Neural progenitor cell (in vitro differentiated cells): ENCODE measurements around the gene AP1M1. TPM values are rescaled to one million over a fixed set of nuclear protein-coding genes. Genes with fewer than 3 reads are reported as not detected.

ENCODE experiments used
- DNase-seq: peaks from one replicate; pipeline ENCODE4 v3.0.0-alpha.2; 2016; ENCODE audit warnings: low spot score
- H2AFZ ChIP-seq: fragments of 200-600 bp; sonication (generic); replicated peaks from 2 replicates; pipeline ENCODE4 v1.6.1; 2016; ENCODE audit warnings: antibody characterized with exemption
- H3F3A ChIP-seq: fragments of 200-600 bp; sonication (generic); 2 replicates; pipeline ENCODE4 v1.6.1; 2016; ENCODE audit warnings: antibody characterized with exemption, low read depth
- H3K27ac ChIP-seq: fragments of 200-600 bp; sonication (generic); 2 replicates; pipeline ENCODE4 v1.5.1; 2016; ENCODE audit warnings: mild to moderate bottlenecking
- H3K27me3 ChIP-seq: fragments of 200-600 bp; sonication (generic); 2 replicates; pipeline ENCODE4 v1.6.1; 2016; ENCODE audit warnings: mild to moderate bottlenecking, moderate library complexity
- H3K36me3 ChIP-seq: fragments of 200-600 bp; sonication (generic); 2 replicates; pipeline ENCODE4 v1.5.1; 2016
- H3K4me1 ChIP-seq: fragments of 200-600 bp; sonication (generic); 2 replicates; pipeline ENCODE4 v1.6.1; 2016; ENCODE audit warnings: mixed run types
- H3K4me2 ChIP-seq: fragments of 200-600 bp; sonication (generic); 2 replicates; pipeline ENCODE4 v1.6.1; 2016
- H3K4me3 ChIP-seq: fragments of 200-600 bp; sonication (generic); 2 replicates; pipeline ENCODE4 v1.5.1; 2016
- H3K79me2 ChIP-seq: fragments of 200-600 bp; sonication (generic); 2 replicates; pipeline ENCODE4 v1.6.1; 2016; ENCODE audit warnings: low read depth
- H3K9ac ChIP-seq: fragments of 200-600 bp; sonication (generic); 2 replicates; pipeline ENCODE4 v1.6.1; 2016
- H3K9me3 ChIP-seq: fragments of 200-600 bp; sonication (generic); 2 replicates; pipeline ENCODE4 v1.5.1; 2016; ENCODE audit warnings: low read depth
- H4K20me1 ChIP-seq: fragments of 200-600 bp; sonication (generic); 2 replicates; pipeline ENCODE4 v1.6.1; 2016; ENCODE audit warnings: low read depth
- H3K27ac Mint-ChIP-seq: 3 replicates; pipeline ENCODE4 v1.8.0; 2021; ENCODE audit warnings: mixed read lengths
- H3K27me3 Mint-ChIP-seq: 2 replicates; pipeline ENCODE4 v1.8.0; 2022; ENCODE audit warnings: low read depth, mild to moderate bottlenecking, inconsistent platforms, moderate library complexity, mixed read lengths; ENCODE audit not compliant: insufficient read depth
- H3K36me3 Mint-ChIP-seq: 3 replicates; pipeline ENCODE4 v1.8.0; 2021; ENCODE audit warnings: mixed read lengths
- H3K4me1 Mint-ChIP-seq: 3 replicates; pipeline ENCODE4 v1.8.0; 2021; ENCODE audit warnings: mixed read lengths
- H3K4me3 Mint-ChIP-seq: 3 replicates; pipeline ENCODE4 v1.8.0; 2021; ENCODE audit warnings: mild to moderate bottlenecking, moderate library complexity, mixed read lengths
- H3K9me3 Mint-ChIP-seq: 3 replicates; pipeline ENCODE4 v1.8.0; 2020; ENCODE audit warnings: mixed read lengths
- EZH2 ChIP-seq: fragments of 200-600 bp; sonication (generic); IDR thresholded peaks from 2 replicates; pipeline ENCODE4 v1.6.1; 2017; ENCODE audit warnings: antibody characterized with exemption, mild to moderate bottlenecking, moderate library complexity
- EZH2phosphoT487 ChIP-seq: fragments of 200-600 bp; sonication (generic); IDR thresholded peaks from 2 replicates; pipeline ENCODE4 v1.6.1; 2017; ENCODE audit warnings: antibody characterized with exemption
- total RNA-seq: library from RNA; depleted of rRNA; stranded (reverse); fragments of >200 nt; gene quantifications from 2 replicates; pipeline ENCODE4 v1.2.3, GENCODE V29; 2015; ENCODE audit warnings: low replicate concordance
- TF ChIP-seq, protein P1 (sequence below): fragments of 200-600 bp; sonication (generic); IDR thresholded peaks from 2 replicates; pipeline ENCODE4 v1.5.1; 2017; ENCODE audit warnings: antibody characterized with exemption, mild to moderate bottlenecking

AP1M1 gene
- total RNA-seq, 1 donor from 2014 or later = 26.5 TPM

DNA sequence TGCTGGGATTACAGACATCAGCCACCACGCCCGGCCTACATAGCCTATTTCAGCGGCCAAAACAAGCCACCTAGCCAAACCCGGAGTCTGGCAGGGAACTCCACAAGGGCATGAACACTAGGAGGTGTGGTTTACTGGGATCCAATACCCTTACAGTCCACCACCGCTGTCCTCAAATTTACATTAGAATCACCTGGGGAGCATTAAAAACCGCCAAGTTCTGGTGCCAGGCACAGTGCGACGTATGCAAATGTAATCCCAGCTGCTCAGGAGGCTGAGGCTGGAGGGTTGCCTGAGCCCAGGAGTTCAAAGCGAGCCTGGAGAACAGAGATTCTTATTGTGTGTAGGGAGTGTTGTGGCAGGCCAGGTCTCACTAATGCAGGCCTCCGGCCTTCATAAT lies 4.2 kb upstream of the AP1M1 start:
- H3K4me1 Mint-ChIP-seq = peaks cover 9% of the 10 kb centered on the region
- Histone ChIP-seq H3K27ac (no peak overlapping the region), H2AFZ (no peak overlapping the region), H3K9me3 (no peaks in the 10 kb centered on the region), H3K27me3 (no peaks in the 10 kb centered on the region), H3K9ac (no peak overlapping the region), H3K4me3 (no peak overlapping the region), H3K36me3 (no peaks in the 10 kb centered on the region), H3K79me2 (peaks cover 7% of the 10 kb centered on the region), H4K20me1 (peaks cover 4% of the 10 kb centered on the region), H3K4me1 (peaks cover 3% of the 10 kb centered on the region), H3K4me2 (no peak overlapping the region), H3F3A (peaks cover 10% of the 10 kb centered on the region)
- H3K36me3 Mint-ChIP-seq = peaks cover 4% of the 10 kb centered on the region
- no peak overlapping the region for H3K27ac Mint-ChIP-seq
- peaks cover 2% of the 10 kb centered on the region for H3K27me3 Mint-ChIP-seq
- H3K9me3 Mint-ChIP-seq = no peaks in the 10 kb centered on the region
- TF ChIP-seq EZH2phosphoT487 = no peak
- TF ChIP-seq, protein P1, sequence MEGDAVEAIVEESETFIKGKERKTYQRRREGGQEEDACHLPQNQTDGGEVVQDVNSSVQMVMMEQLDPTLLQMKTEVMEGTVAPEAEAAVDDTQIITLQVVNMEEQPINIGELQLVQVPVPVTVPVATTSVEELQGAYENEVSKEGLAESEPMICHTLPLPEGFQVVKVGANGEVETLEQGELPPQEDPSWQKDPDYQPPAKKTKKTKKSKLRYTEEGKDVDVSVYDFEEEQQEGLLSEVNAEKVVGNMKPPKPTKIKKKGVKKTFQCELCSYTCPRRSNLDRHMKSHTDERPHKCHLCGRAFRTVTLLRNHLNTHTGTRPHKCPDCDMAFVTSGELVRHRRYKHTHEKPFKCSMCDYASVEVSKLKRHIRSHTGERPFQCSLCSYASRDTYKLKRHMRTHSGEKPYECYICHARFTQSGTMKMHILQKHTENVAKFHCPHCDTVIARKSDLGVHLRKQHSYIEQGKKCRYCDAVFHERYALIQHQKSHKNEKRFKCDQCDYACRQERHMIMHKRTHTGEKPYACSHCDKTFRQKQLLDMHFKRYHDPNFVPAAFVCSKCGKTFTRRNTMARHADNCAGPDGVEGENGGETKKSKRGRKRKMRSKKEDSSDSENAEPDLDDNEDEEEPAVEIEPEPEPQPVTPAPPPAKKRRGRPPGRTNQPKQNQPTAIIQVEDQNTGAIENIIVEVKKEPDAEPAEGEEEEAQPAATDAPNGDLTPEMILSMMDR = no peak
- no peak for TF ChIP-seq EZH2
- H3K4me3 Mint-ChIP-seq = no peak overlapping the region
- DNase-seq = no peak

DNA sequence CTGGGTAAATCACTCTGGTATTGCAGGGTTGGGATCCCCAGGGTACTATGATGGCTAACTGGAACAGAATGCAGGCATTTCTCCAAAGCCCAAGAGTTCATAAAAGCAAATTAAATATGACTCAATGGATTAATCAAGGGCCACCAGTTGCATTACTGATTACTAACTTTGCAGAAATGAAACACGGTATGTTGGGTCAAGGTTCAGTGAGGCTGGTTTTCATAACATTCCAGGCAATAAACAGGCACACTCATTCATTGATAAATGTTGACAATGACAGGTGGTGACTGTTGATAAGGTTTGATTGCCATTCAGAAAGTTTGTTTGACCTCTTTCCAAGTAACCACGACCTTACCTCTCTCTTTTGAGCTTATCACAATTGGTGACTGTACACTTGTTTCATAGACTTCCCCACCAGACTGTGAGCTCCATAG lies 506 bp upstream of the AP1M1 start:
- Mint-ChIP-seq H3K36me3 (peaks cover 10% of the 10 kb centered on the region), H3K4me3 (peak overlapping the region; percentile 89), H3K9me3 (no peaks in the 10 kb centered on the region), H3K4me1 (peaks cover 19% of the 10 kb centered on the region), H3K27ac (peak overlapping the region; percentile 62), H3K27me3 (peaks cover 2% of the 10 kb centered on the region)
- peak overlapping the region; percentile 74 for H2AFZ ChIP-seq
- peaks cover 3% of the 10 kb centered on the region for H3K4me1 ChIP-seq
- H3K36me3 ChIP-seq = no peaks in the 10 kb centered on the region
- H3K4me3 ChIP-seq = peak overlapping the region; percentile 84
- H3F3A ChIP-seq = peaks cover 9% of the 10 kb centered on the region
- no peaks in the 10 kb centered on the region for H3K27me3 ChIP-seq
- DNase-seq = no peak
- peaks cover 14% of the 10 kb centered on the region for H4K20me1 ChIP-seq
- H3K9ac ChIP-seq = peak overlapping the region; percentile 60
- H3K4me2 ChIP-seq = peak overlapping the region; percentile 98
- TF ChIP-seq EZH2phosphoT487 = no peak
- TF ChIP-seq, protein P1 = no peak
- no peak for TF ChIP-seq EZH2
- no peak overlapping the region for H3K27ac ChIP-seq
- H3K9me3 ChIP-seq = no peaks in the 10 kb centered on the region
- peaks cover 27% of the 10 kb centered on the region for H3K79me2 ChIP-seq

DNA sequence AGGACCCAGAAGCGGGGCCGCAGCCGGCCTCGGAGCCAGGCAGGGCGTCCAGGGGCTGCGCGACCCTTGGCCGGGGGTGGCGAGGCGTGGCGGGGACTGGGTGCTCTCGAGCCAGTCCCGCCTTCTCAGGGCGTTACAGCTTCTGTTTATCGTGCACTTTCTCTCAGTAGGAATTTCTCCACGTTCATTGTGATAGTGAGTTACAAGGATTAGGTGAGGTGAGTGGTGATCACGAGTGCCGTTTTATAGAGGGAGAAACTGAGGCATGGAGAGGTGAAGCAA lies 600 bp downstream of the AP1M1 start:
- H3F3A ChIP-seq = peaks cover 5% of the 10 kb centered on the region
- Mint-ChIP-seq H3K36me3 (peaks cover 18% of the 10 kb centered on the region), H3K4me3 (peak overlapping the region; percentile 89), H3K27ac (peak overlapping the region; percentile 54), H3K4me1 (peaks cover 19% of the 10 kb centered on the region), H3K27me3 (no peaks in the 10 kb centered on the region), H3K9me3 (no peaks in the 10 kb centered on the region)
- peak overlapping the region; percentile 98 for H3K4me2 ChIP-seq
- no peak for DNase-seq
- no peaks in the 10 kb centered on the region for H3K36me3 ChIP-seq
- H4K20me1 ChIP-seq = peaks cover 14% of the 10 kb centered on the region
- no peaks in the 10 kb centered on the region for H3K9me3 ChIP-seq
- H3K79me2 ChIP-seq = peaks cover 27% of the 10 kb centered on the region
- H3K27me3 ChIP-seq = no peaks in the 10 kb centered on the region
- TF ChIP-seq, protein P1 = no peak
- TF ChIP-seq EZH2 (no peak), EZH2phosphoT487 (no peak)
- H3K9ac ChIP-seq = peak overlapping the region; percentile 58
- H3K4me3 ChIP-seq = peak overlapping the region; percentile 84
- peak overlapping the region; percentile 44 for H2AFZ ChIP-seq
- peaks cover 3% of the 10 kb centered on the region for H3K4me1 ChIP-seq
- no peak overlapping the region for H3K27ac ChIP-seq
